Liver (tissue), 3 donors: ENCODE results near the gene GRID1.

Experiments
- ATF3 ChIP-seq: IDR thresholded peaks from 2 replicates; pipeline ENCODE4 v1.6.1; 2016; ENCODE audit warnings: antibody characterized with exemption
- CTCF ChIP-seq: fragments of 150-350 bp; IDR thresholded peaks from 2 replicates; pipeline ENCODE4 v1.5.1; 2017; ENCODE audit warnings: improper control_type of control experiment, low read depth, low read length; ENCODE audit not compliant: missing input control
- EGR1 ChIP-seq, 2 donors: IDR thresholded peaks; 2 replicates each; pipeline ENCODE4 v1.6.1; 2016 to 2018; ENCODE audit warnings: antibody characterized with exemption in 2 of 2, low read depth in 2 of 2
- FOXA1 ChIP-seq: IDR thresholded peaks from 2 replicates; pipeline ENCODE4 v1.6.1; 2016; ENCODE audit warnings: antibody characterized with exemption
- GABPA ChIP-seq, 2 donors: IDR thresholded peaks in 1 of 2; conservative IDR thresholded peaks in 1 of 2; 2 replicates each; pipeline ENCODE4 v1.6.1; 2016; ENCODE audit warnings: antibody characterized with exemption in 2 of 2, mild to moderate bottlenecking in 1 of 2, moderate library complexity in 1 of 2
- JUND ChIP-seq, 2 donors: IDR thresholded peaks; 2 replicates each; pipeline ENCODE4 v1.6.1; 2016; ENCODE audit warnings: antibody characterized with exemption in 2 of 2
- MAX ChIP-seq: IDR thresholded peaks from 2 replicates; pipeline ENCODE4 v1.6.1; 2016; ENCODE audit warnings: antibody characterized with exemption
- RAD21 ChIP-seq, 2 donors: IDR thresholded peaks; 2 replicates each; pipeline ENCODE4 v1.6.1; 2016; ENCODE audit warnings: antibody characterized with exemption in 2 of 2, mild to moderate bottlenecking in 2 of 2
- REST ChIP-seq: IDR thresholded peaks from 2 replicates; pipeline ENCODE4 v1.6.1; 2016; ENCODE audit warnings: antibody characterized with exemption, mild to moderate bottlenecking
- RXRA ChIP-seq, 2 donors: IDR thresholded peaks; 2 replicates each; pipeline ENCODE4 v1.6.1; 2017 to 2018; ENCODE audit warnings: antibody characterized with exemption in 2 of 2, mild to moderate bottlenecking in 1 of 2
- SP1 ChIP-seq: IDR thresholded peaks from 2 replicates; pipeline ENCODE4 v1.6.1; 2018; ENCODE audit warnings: antibody characterized with exemption, mild to moderate bottlenecking
- TAF1 ChIP-seq: conservative IDR thresholded peaks from 2 replicates; pipeline ENCODE4 v1.6.1; 2016; ENCODE audit warnings: antibody characterized with exemption, mild to moderate bottlenecking
- YY1 ChIP-seq: IDR thresholded peaks from 2 replicates; pipeline ENCODE4 v1.6.1; 2016; ENCODE audit warnings: antibody characterized with exemption, mild to moderate bottlenecking
- ZBTB33 ChIP-seq: IDR thresholded peaks from 2 replicates; pipeline ENCODE4 v1.6.1; 2016; ENCODE audit warnings: antibody characterized with exemption
- donor health status: healthy.
- donor health status: healthy.

GRCh38 chr10:86148117-86148516, 218.5 kb downstream of the GRID1 start:
- TF ChIP-seq CTCF (no peak), ZBTB33 (no peak), RAD21 (IDR thresholded peaks at IDR 0.05) (no peak), SP1 (no peak), JUND (IDR thresholded peaks at IDR 0.05) (no peak), YY1 (no peak), ATF3 (no peak), TAF1 (no peak), MAX (no peak), FOXA1 (no peak), GABPA (IDR thresholded peaks at IDR 0.05 in 1 of 2, conservative IDR thresholded peaks at IDR 0.05 in 1 of 2) (no peak), EGR1 (IDR thresholded peaks at IDR 0.05; ENCODE audit: low read depth in 2 of 2) (no peak), REST (no peak), RXRA (IDR thresholded peaks at IDR 0.05) (no peak)
